Chondrocyte (in vitro differentiated cells): ENCODE results near the gene AKT1. TPM values are rescaled to one million over a fixed set of nuclear protein-coding genes. Genes with fewer than 3 reads are reported as not detected.

ENCODE experiments used
- DNase-seq: peaks from one replicate; pipeline ENCODE4 v3.0.0; 2021; ENCODE audit warnings: mixed read lengths, low spot score
- H3K27ac Mint-ChIP-seq: one replicate; pipeline ENCODE4 v1.8.0; 2021; ENCODE audit warnings: mild to moderate bottlenecking, moderate library complexity, mixed read lengths; ENCODE audit not compliant: unreplicated experiment
- H3K27me3 Mint-ChIP-seq: 2 replicates; pipeline ENCODE4 v1.8.0; 2021; ENCODE audit warnings: low read depth, mixed read lengths
- H3K36me3 Mint-ChIP-seq: 2 replicates; pipeline ENCODE4 v1.8.0; 2021; ENCODE audit warnings: low read depth, mixed read lengths
- H3K4me1 Mint-ChIP-seq: 2 replicates; pipeline ENCODE4 v1.8.0; 2021; ENCODE audit warnings: low read depth, mild to moderate bottlenecking, mixed read lengths
- H3K4me3 Mint-ChIP-seq: one replicate; pipeline ENCODE4 v1.8.0; 2021; ENCODE audit warnings: mild to moderate bottlenecking, moderate library complexity, mixed read lengths; ENCODE audit not compliant: unreplicated experiment
- H3K9me3 Mint-ChIP-seq: 2 replicates; pipeline ENCODE4 v1.8.0; 2021; ENCODE audit warnings: low read depth, mixed read lengths
- CTCF ChIP-seq: fragments of 200-600 bp; sonication (generic); IDR thresholded peaks from 2 replicates; pipeline ENCODE4 v1.5.0; 2021; ENCODE audit warnings: antibody characterized with exemption, mild to moderate bottlenecking, moderate library complexity
- total RNA-seq: library from RNA; stranded (reverse); gene quantifications from 3 replicates; pipeline ENCODE4 v1.2.1, GENCODE V29; 2021

Gene AKT1
- total RNA-seq, 1 donor from 2014 or later = 156 TPM

DNA sequence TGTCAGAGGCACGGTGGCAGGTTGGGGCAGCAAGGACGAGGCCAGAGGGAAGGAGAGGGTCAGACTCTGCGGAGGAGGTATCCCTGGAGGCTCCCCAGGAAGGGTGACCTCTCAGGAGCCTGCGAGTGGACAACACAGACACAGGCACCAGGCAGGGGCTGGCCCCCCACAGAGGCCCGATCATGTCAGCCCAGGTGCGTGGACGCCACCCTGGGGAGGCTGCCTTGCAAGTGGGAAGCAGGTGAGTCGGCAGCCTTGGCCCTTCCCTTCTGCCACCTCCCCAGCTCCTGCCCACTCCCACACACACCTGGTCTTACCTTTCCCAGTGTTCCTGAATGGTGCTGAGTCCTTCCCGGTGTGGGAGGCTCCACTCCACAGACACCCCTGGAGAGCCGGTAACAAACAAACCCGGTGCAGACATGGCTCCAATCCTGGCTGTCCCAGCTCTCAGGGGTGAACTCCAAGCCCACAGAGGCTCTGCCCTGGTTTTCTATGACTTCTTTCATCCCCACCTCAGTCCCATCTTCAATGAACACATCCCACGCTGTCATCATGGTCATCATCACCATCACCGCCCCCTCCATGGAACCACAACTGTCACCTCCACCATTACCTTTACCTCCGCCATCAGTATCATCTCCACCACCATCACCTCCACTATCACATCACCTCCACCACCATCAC, 10.5 kb upstream of the AKT1 start:
- no peak for DNase-seq
- peaks cover 2% of the 10 kb centered on the region for H3K36me3 Mint-ChIP-seq
- H3K4me1 Mint-ChIP-seq = peaks cover 29% of the 10 kb centered on the region
- H3K4me3 Mint-ChIP-seq = no peak overlapping the region
- H3K9me3 Mint-ChIP-seq = no peaks in the 10 kb centered on the region
- H3K27ac Mint-ChIP-seq = no peak overlapping the region
- no peak for TF ChIP-seq CTCF
- no peaks in the 10 kb centered on the region for H3K27me3 Mint-ChIP-seq

- no peak for TF ChIP-seq CTCF
- Mint-ChIP-seq H3K9me3 (no peaks in the 10 kb centered on the region), H3K4me3 (no peak overlapping the region), H3K27ac (no peak overlapping the region), H3K36me3 (no peaks in the 10 kb centered on the region), H3K27me3 (no peaks in the 10 kb centered on the region), H3K4me1 (peaks cover 29% of the 10 kb centered on the region)
- DNase-seq = no peak
These were observed 9.8 kb upstream of the AKT1 start for GRCh38 chr14:104805326-104805678.

DNA sequence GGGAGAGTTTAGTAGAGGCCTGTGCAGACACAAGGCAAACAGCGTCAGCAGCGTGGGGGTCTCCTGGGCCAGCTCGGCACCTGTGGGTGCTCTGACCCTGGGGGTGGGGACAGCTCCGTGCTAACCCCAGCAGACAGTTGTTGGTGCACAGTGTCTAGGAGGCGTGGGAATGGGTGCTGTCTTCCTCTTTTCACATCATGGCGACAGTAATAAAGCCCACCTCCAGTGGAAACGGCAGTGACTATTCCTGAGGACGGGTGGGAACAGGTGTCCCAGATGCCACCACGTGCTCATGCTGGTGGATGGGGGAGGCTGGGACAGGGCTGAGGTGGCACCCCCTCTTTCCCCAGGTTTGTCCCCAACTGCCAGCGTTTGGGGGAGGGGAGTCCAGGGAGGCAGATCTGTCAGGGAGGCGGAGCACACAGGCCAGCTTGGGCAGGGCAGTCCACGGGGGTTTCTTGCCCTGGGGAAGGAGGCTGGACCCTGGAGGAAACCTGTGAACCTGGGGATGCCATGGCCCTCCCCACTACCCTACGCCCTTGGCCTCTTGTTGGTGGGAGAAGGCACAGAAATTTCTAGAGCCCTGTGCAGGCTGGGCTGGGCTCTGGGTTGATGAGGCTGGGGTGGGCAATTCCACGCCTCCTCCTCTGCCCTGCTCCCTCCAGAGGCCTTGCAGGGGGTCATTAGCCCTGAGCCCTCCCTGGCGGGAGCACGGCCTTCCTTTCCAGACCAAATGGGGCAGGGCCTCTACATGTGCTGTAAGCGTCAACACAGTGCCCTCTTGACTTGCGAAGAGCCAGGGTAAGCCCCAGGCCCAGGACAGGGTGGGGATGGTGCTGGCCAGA, 9.2 kb upstream of the AKT1 start:
- no peak for TF ChIP-seq CTCF
- no peaks in the 10 kb centered on the region for H3K36me3 Mint-ChIP-seq
- no peak for DNase-seq
- no peak overlapping the region for H3K4me3 Mint-ChIP-seq
- H3K27me3 Mint-ChIP-seq = no peaks in the 10 kb centered on the region
- no peaks in the 10 kb centered on the region for H3K9me3 Mint-ChIP-seq
- no peak overlapping the region for H3K27ac Mint-ChIP-seq
- H3K4me1 Mint-ChIP-seq = peaks cover 32% of the 10 kb centered on the region

GRCh38 chr14:104803912-104804410, 8.4 kb upstream of the AKT1 start:
- Mint-ChIP-seq H3K4me3 (no peak overlapping the region), H3K36me3 (no peaks in the 10 kb centered on the region), H3K27ac (no peak overlapping the region), H3K27me3 (no peaks in the 10 kb centered on the region), H3K4me1 (peaks cover 33% of the 10 kb centered on the region), H3K9me3 (no peaks in the 10 kb centered on the region)
- no peak for TF ChIP-seq CTCF
- no peak for DNase-seq

DNA sequence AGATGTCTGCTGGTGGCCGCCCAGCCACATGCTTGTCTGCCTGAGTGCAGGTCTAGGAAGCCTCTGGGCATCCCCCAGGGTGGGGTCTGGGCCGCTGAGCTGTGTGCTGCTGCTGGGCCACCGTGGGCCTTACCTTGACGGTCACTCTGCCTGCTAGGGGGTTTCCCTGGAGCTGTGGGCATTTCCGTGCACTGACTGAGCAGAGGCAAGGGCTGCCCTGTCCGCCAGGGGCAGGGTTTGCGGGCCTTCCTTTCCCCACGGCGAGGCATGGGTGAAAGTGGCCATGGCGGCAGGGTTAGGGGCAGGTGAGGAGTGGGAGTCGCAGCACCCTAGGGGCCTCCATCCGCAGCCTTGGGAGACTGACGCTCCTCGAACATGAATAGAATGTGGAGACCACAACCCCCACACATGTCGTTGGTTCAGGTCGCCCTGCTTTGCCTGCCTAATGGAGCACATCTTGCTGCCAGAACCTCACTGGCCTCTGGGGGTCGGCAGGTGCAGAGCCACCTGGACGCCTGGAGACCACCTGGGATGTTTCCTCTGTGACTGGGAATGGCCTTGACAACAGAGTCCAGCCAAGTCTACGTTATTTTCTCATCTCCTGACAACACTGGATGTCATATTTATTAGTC, 7.8 kb upstream of the AKT1 start:
- no peak overlapping the region for H3K27ac Mint-ChIP-seq
- no peaks in the 10 kb centered on the region for H3K27me3 Mint-ChIP-seq
- H3K36me3 Mint-ChIP-seq = no peaks in the 10 kb centered on the region
- H3K4me1 Mint-ChIP-seq = peaks cover 33% of the 10 kb centered on the region
- H3K9me3 Mint-ChIP-seq = no peaks in the 10 kb centered on the region
- no peak overlapping the region for H3K4me3 Mint-ChIP-seq
- TF ChIP-seq CTCF = no peak
- DNase-seq = no peak
